Vagina (tissue), 2 donors: Measurements from ENCODE around the gene ENTPD8.

ENCODE experiments used
- CTCF ChIP-seq, 3 experiments: fragments of 450-650 bp in 2 of 3; fragments of 200-600 bp in 1 of 3; sonication (generic) in 1 of 3; IDR thresholded peaks; one replicate each; pipeline ENCODE4 v1.5.1; 2017 to 2019; ENCODE audit warnings: antibody characterized with exemption in 3 of 3, mild to moderate bottlenecking in 2 of 3, moderate library complexity in 2 of 3
- POLR2A ChIP-seq, 2 donors: fragments of 450-650 bp; IDR thresholded peaks; one replicate each; pipeline ENCODE4 v1.6.1; 2017; ENCODE audit warnings: antibody characterized with exemption in 2 of 2, mild to moderate bottlenecking in 2 of 2, moderate library complexity in 2 of 2

GRCh38 chr9:137462986-137463930 lies 22.1 kb upstream of the ENTPD8 start:
- TF ChIP-seq CTCF (IDR thresholded peaks at IDR 0.05) = no peak
- TF ChIP-seq POLR2A (IDR thresholded peaks at IDR 0.05) = no peak
